Natural killer cell (primary cell): Measurements from ENCODE around the gene BBS4. TPM values are rescaled to one million over a fixed set of nuclear protein-coding genes. Genes with fewer than 3 reads are reported as not detected.
"Not testable (repeated sequence)": the region's sequence is repeated elsewhere in the genome, so short reads cannot be mapped to it uniquely, and the experiment has no call there.

Experiments used
- ATAC-seq, 3 donors: fragments of 150-1000 bp in 2 of 3; fragments of 200-7000 bp in 1 of 3; cut with Tn5 transposase; 1 replicate in 1 of 3; 2 replicates in 2 of 3; pipeline ENCODE4 v1.10.0; 2021; ENCODE audit warnings: mild to moderate bottlenecking in 2 of 3, moderate library complexity in 2 of 3
- DNase-seq, 2 donors: peaks; one replicate each; pipeline versions ENCODE4 v3.0.0 to v3.0.0-alpha.2; 2013 to 2021; ENCODE audit warnings: mixed read lengths in 1 of 2
- H3K27ac ChIP-seq: one replicate; pipeline ENCODE4 v1.5.1; 2013; ENCODE audit warnings: mild to moderate bottlenecking, low read length
- H3K27me3 ChIP-seq: one replicate; pipeline ENCODE4 v1.6.1; 2013; ENCODE audit warnings: low read length; ENCODE audit not compliant: control insufficient read depth, insufficient read depth
- H3K36me3 ChIP-seq: one replicate; pipeline ENCODE4 v1.6.1; 2013; ENCODE audit warnings: low read length; ENCODE audit not compliant: control insufficient read depth, insufficient read depth
- H3K4me1 ChIP-seq: one replicate; pipeline ENCODE4 v1.6.1; 2013; ENCODE audit warnings: low read length; ENCODE audit not compliant: control insufficient read depth, insufficient read depth
- H3K4me3 ChIP-seq: one replicate; pipeline ENCODE4 v1.5.1; 2013; ENCODE audit warnings: low read length
- H3K9me3 ChIP-seq: one replicate; pipeline ENCODE4 v1.6.1; 2013; ENCODE audit warnings: low read length; ENCODE audit not compliant: control insufficient read depth, insufficient read depth
- H3K27ac Mint-ChIP-seq, 2 donors: one replicate each; pipeline ENCODE4 v1.8.0; 2022; ENCODE audit warnings: mild to moderate bottlenecking in 2 of 2, mixed read lengths in 2 of 2, moderate library complexity in 1 of 2
- H3K27me3 Mint-ChIP-seq, 2 donors: one replicate each; pipeline ENCODE4 v1.8.0; 2022; ENCODE audit warnings: low read depth in 2 of 2, mixed read lengths in 2 of 2
- H3K36me3 Mint-ChIP-seq: one replicate; pipeline ENCODE4 v1.8.0; 2022; ENCODE audit warnings: mixed read lengths
- H3K4me1 Mint-ChIP-seq, 2 donors: one replicate each; pipeline ENCODE4 v1.8.0; 2022; ENCODE audit warnings: mixed read lengths in 2 of 2
- H3K4me3 Mint-ChIP-seq: one replicate; pipeline ENCODE4 v1.8.0; 2022; ENCODE audit warnings: mild to moderate bottlenecking, moderate library complexity, mixed read lengths
- H3K9me3 Mint-ChIP-seq, 2 donors: one replicate each; pipeline ENCODE4 v1.8.0; 2022; ENCODE audit warnings: mixed read lengths in 2 of 2
- WGBS: methylation state at CpG from one replicate; pipeline ENCODE4 v1.1.7; 2013; ENCODE audit warnings: missing lambda C conversion rate; ENCODE audit not compliant: insufficient coverage; 5-methylcytosine and 5-hydroxymethylcytosine counted together
- intact Hi-C: fragments of 100-400 bp; cut with micrococcal nuclease; formaldehyde crosslinking; loops from one replicate; pipeline ENCODE4 v1.14.2; 2022
- total RNA-seq, 4 donors: library from RNA; stranded (reverse); fragments of 120-200 nt in 1 of 4; gene quantifications; one replicate each; pipeline versions ENCODE4 v1.2.3 to v1.2.4, GENCODE V29; 2013 to 2022
- TF ChIP-seq, protein P1 (sequence below): fragments of 200-600 bp; IDR thresholded peaks from one replicate; pipeline ENCODE4 v1.8.0; 2022; ENCODE audit warnings: antibody characterized with exemption

The BBS4 gene, protein sequence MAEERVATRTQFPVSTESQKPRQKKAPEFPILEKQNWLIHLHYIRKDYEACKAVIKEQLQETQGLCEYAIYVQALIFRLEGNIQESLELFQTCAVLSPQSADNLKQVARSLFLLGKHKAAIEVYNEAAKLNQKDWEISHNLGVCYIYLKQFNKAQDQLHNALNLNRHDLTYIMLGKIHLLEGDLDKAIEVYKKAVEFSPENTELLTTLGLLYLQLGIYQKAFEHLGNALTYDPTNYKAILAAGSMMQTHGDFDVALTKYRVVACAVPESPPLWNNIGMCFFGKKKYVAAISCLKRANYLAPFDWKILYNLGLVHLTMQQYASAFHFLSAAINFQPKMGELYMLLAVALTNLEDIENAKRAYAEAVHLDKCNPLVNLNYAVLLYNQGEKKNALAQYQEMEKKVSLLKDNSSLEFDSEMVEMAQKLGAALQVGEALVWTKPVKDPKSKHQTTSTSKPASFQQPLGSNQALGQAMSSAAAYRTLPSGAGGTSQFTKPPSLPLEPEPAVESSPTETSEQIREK
- total RNA-seq, result 10 to 100 TPM; 24.7 to 37.2 (median 26.7) TPM
- total RNA-seq (2013), result 33.0 TPM

DNA sequence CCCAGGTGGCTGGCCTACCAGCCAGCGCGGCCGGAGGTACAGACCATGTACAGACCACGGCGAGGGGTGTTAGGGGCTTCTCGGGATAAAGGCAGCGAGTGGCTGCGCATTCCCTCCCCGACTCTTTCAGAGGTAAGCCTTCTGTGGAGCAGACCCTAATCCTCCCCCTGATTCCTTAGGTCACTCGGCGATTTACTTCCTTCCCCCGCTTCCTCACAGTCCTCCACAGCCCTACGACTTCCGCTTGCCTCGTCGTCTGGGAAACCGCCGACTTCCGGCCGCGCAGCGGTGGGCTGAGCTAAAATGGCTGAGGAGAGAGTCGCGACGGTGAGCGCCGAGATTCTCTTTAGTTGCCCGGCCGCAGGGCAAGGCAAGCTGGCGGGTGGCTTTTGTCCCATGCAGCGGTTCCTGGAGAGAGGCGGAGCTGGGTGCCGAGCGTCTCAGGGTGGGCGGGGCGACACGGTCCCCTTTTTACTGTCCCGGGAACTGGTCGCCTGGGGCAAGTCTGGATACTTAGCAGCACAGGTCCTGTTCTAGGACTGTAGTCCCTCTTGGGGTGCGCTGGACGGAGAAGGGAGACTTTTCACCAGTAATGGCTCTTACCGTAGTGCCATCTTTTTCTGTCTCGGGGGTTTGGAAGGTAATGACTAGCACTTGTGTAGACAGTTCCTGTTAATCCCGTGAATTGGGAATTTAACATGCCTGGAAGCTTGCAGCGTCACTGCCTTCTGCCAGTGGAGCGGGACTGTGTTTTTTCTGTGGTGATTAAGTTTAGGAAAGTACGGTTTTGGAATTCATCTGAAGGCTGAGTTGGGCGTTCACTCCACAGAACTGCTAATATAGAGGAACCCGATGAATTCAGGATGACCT is at the start of gene BBS4, which contains the start of gene HIGD2B:
BBS4 (plus strand) TSS at position 283 of the 870 bp plus-strand sequence; CDS start at position 304, 21 bp downstream.
HIGD2B (minus strand) TSS at position 258 of the 870 bp plus-strand sequence. CDS start 9,808 bp downstream, outside the sequence.
- no peaks in the 10 kb centered on the region for H3K36me3 ChIP-seq
- intact Hi-C loops, result loop anchor here (5.0 to 10.0 kb wide), 3 partner anchors 96 to 459 kb away; partner anchors contain the start of genes ADPGK and ARIH1
- H3K36me3 Mint-ChIP-seq, result no peaks in the 10 kb centered on the region
- H3K9me3 ChIP-seq, result no peaks in the 10 kb centered on the region
- H3K4me1 Mint-ChIP-seq, result peaks cover 17 to 19% of the 10 kb centered on the region in 2 donors
- WGBS, result under 1% methylated on average over 49 of the region's 49 CpGs
- TF ChIP-seq, protein P1, sequence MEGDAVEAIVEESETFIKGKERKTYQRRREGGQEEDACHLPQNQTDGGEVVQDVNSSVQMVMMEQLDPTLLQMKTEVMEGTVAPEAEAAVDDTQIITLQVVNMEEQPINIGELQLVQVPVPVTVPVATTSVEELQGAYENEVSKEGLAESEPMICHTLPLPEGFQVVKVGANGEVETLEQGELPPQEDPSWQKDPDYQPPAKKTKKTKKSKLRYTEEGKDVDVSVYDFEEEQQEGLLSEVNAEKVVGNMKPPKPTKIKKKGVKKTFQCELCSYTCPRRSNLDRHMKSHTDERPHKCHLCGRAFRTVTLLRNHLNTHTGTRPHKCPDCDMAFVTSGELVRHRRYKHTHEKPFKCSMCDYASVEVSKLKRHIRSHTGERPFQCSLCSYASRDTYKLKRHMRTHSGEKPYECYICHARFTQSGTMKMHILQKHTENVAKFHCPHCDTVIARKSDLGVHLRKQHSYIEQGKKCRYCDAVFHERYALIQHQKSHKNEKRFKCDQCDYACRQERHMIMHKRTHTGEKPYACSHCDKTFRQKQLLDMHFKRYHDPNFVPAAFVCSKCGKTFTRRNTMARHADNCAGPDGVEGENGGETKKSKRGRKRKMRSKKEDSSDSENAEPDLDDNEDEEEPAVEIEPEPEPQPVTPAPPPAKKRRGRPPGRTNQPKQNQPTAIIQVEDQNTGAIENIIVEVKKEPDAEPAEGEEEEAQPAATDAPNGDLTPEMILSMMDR, result no peak
- no peaks in the 10 kb centered on the region for H3K27me3 Mint-ChIP-seq
- H3K4me3 ChIP-seq, result peak within 1 kb of the TSS; percentile 94
- no peaks in the 10 kb centered on the region for H3K9me3 Mint-ChIP-seq
- H3K4me3 Mint-ChIP-seq, result peak within 1 kb of the TSS; percentile 98
- H3K27me3 ChIP-seq, result no peaks in the 10 kb centered on the region
- peak within 1 kb of the TSS; percentile 95 to 96 for H3K27ac Mint-ChIP-seq
- DNase-seq (peak; percentile 82 to 92), ATAC-seq (peak; percentile 95 to 97 (median 95))
- H3K27ac ChIP-seq, result peak within 1 kb of the TSS; percentile 95
- peaks cover 17% of the 10 kb centered on the region for H3K4me1 ChIP-seq

DNA sequence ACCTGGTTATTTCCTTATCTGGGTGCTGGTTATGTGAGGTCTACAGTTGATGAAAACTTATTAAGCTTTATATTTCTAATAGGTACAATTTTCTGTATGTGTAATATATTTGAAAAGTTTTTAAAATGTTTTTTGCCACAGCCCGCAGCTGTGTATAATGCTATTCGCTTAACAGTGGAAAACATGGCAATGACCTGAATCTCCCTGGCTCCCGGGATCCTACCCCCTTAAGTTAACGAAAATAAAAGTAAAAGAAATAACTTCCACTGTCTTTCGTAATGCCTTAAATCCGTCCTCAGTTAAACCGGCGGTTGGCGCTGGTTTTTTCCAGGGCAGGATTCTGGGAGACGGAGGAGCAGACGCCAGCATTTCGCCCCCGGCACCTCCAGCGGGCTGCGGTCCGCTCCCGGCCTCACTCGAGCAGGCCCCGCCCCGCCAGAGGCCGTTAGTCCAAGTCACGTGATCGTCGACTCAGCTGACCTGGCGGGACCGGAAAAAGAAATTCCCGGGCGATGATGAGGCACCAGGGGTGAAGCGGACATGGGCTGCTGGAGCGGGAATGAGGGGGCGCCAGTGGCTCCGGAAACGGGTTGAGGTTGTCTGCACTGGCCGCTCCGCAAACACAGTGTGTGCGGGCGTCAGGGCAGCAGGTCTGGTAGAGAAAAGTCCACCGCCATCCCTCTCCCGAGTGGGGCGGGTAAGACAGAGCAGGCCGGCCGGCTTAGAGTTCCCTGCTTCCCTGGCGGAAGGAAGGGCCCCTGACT is 49.3 kb upstream of the BBS4 start:
- H3K4me1 Mint-ChIP-seq, intact Hi-C loops, H3K36me3 ChIP-seq, H3K27me3 ChIP-seq, H3K9me3 Mint-ChIP-seq, H3K9me3 ChIP-seq, H3K4me1 ChIP-seq, H3K36me3 Mint-ChIP-seq, H3K27ac ChIP-seq, H3K27me3 Mint-ChIP-seq: not testable (repeated sequence)
- Mint-ChIP-seq H3K27ac (peak overlapping the region in 1 of 2 donors; percentile 85), H3K4me3 (peak overlapping the region; percentile 50)
- WGBS, result no CpG with 5 or more reads among the region's 43 CpGs
- ATAC-seq, result peak; percentile 46 to 88 (median 86)
- peak; percentile 36 to 75 for DNase-seq
- H3K4me3 ChIP-seq, result peak overlapping the region; percentile 31

DNA sequence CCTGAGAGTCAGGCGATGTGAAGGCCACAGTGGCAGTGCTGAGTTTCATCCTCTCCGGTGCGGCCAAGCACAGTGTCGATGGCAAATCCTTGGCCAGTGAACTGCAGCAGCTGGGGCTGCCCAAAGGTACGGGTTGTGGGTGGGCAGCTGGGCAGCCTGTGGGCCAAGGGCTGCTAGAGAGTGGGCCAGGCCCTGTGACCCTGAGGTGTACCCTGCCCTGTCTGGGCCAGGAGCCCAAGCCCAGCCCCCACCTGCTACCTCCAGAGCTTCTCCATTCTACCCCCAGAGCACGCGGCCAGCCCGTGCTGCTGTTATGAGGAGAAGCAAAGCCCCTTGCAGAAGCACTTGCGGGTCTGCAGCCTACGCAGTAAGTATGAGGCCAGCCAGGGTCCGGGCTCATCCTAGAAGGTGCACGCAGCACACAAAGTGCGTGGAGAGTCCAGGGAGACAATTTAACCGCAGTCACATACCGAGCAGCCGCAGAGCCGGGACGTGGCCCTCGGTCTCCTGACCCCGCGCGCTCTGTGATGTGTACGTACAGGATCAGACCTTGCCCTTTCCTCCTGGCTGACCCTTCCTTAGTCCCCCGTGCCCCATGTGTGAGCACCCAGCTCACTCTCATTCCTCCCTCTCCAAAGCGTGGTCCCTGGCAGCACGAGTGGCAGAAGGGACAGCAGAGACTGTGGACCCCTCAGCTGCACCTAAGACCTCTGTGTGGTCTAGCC is 46.1 kb upstream of the BBS4 start:
- H3K36me3 ChIP-seq, H3K36me3 Mint-ChIP-seq, intact Hi-C loops, H3K27ac ChIP-seq, H3K4me1 ChIP-seq, H3K27me3 Mint-ChIP-seq, H3K4me1 Mint-ChIP-seq, ATAC-seq, H3K9me3 ChIP-seq, H3K27ac Mint-ChIP-seq, H3K4me3 Mint-ChIP-seq, DNase-seq, H3K4me3 ChIP-seq, H3K27me3 ChIP-seq, H3K9me3 Mint-ChIP-seq: not testable (repeated sequence)
- WGBS, result no CpG with 5 or more reads among the region's 26 CpGs

DNA sequence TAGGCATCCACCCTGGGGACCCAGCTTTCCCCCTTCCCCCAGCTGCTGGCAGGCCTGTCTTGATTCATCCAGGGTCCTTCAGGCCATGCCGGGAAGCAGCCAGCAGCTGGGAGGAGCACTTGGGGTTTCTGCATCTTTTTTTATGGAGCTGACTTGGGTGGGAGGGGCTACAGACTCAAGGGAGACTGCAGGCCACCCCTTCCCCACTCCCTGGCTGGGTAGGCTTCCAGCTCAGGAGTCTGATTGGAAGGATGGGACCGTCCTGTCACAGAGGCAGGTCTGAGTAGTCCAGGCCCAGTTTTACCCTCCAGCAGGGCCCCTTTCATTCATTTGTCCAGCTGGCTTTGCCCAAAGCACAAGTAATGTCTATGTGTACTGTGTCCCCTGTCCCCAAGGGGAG is 43.7 kb upstream of the BBS4 start:
- intact Hi-C loops, H3K36me3 Mint-ChIP-seq, H3K9me3 ChIP-seq, H3K4me3 ChIP-seq, H3K27ac ChIP-seq, H3K36me3 ChIP-seq, DNase-seq, H3K4me3 Mint-ChIP-seq, H3K27me3 ChIP-seq, H3K9me3 Mint-ChIP-seq, ATAC-seq, H3K4me1 Mint-ChIP-seq, H3K27ac Mint-ChIP-seq, H3K4me1 ChIP-seq, H3K27me3 Mint-ChIP-seq: not testable (repeated sequence)
- WGBS, result no CpG with 5 or more reads among the region's 2 CpGs

DNA sequence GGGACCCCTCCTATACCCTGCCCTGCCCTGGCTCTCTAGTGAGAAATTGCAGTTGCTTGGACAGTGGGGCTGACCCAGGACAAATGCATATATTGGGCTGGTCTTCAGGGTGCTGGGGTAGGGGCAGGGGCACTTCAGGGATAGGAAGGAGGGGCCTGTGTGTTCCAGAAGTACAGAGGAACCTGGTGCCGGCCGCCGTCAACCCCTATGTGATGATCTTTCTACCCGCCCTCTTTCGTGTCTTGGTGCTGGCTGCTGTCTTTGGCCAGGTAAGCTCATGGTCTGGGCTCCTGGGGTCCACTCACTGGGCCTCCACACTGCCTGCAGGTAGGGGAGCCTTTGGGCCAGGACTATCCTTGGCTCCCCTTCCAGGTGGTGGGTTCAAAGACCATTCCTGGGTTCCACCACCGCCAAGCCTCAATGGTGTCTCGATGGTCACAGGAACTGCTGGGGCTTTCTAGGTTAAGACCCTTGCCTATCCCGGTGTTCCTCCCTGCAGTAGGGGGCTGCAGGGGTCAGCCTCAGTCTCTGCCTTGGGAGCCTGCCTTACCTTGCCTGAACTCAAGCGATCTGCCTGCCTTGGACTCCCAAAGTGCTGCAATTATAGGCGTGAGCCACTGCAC is 37.3 kb upstream of the BBS4 start:
- H3K27ac Mint-ChIP-seq, H3K9me3 Mint-ChIP-seq, DNase-seq, H3K36me3 Mint-ChIP-seq, H3K9me3 ChIP-seq, intact Hi-C loops, H3K27ac ChIP-seq, H3K4me3 Mint-ChIP-seq, H3K4me3 ChIP-seq, H3K27me3 Mint-ChIP-seq, ATAC-seq, H3K4me1 ChIP-seq, H3K4me1 Mint-ChIP-seq, H3K27me3 ChIP-seq, H3K36me3 ChIP-seq: not testable (repeated sequence)
- 86% methylated on average over 5 of the region's 10 CpGs for WGBS

DNA sequence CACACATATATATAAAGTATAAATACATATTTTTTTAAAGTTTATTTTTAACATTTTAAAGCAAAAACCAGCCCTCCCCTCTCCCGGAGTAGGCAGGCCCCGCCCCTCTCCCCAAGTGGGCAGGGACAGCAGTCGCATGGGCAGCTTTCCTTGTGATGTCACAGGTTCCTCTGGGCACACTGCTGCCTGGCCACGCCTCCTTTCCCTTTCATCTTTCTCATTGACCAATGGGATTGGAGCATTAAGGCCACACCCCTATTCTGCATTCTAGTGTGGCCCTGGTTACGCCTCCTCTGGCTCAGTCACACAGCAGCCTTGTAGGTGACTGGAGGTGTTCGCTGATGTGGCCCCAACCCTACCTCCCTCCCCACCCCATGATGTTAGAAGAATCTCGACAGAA is 31.6 kb upstream of the BBS4 start, which contains the start of gene GOLGA6B:
GOLGA6B (plus strand) TSS at position 301 of the 400 bp plus-strand sequence; CDS start at position 342, 41 bp downstream.
- H3K4me3 ChIP-seq, DNase-seq, H3K27ac Mint-ChIP-seq, H3K27me3 ChIP-seq, H3K36me3 Mint-ChIP-seq, H3K9me3 ChIP-seq, ATAC-seq, intact Hi-C loops, H3K27me3 Mint-ChIP-seq, H3K4me1 Mint-ChIP-seq, H3K4me1 ChIP-seq, H3K9me3 Mint-ChIP-seq, H3K4me3 Mint-ChIP-seq, H3K36me3 ChIP-seq, H3K27ac ChIP-seq: not testable (repeated sequence)
- no CpG with 5 or more reads among the region's 7 CpGs for WGBS
